ENCODE data around the gene AP1G1.
"Not testable (repeated sequence)": the region's sequence is repeated elsewhere in the genome, so short reads cannot be mapped to it uniquely, and the experiment has no call there.

The AP1G1 gene

DNA sequence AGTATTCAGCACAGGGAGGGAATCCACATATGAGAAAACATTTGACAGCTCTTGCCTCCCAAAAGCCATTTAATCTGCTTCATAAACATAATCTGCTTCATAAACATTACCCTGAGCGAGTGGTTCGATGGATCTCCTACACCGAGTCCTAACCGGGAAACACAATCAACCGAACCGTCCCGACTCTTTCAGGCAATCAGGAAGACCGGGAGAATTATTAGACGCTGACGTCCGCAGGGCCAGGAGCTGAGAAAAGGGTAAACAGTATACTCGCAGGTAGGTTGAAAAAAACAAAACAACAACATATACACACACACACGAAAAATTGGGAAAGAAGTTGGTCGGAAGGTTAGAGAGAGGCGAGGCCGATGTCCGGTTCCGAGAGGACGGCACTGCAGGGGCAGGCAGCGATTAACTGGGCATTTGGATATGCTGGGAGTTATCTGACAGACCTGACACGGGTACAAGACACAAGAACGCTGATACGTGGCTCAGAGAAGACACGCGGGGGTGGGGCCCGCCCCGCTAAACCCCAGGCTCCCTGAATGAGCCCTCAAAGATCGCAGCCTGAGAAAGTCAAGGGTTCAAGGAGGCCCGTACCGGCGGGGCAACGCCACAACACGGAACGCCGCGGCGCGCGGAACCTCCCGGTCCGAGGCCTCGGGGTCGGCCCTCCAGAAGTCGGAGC, 585 bp downstream of the AP1G1 start:
- DNase-seq, result no peak

- no peak for DNase-seq
These were observed 5.3 kb downstream of the AP1G1 start for GRCh38 chr16:71803305-71803690.

GRCh38 chr16:71796501-71797097, 12.0 kb downstream of the AP1G1 start:
- DNase-seq, result no peak

DNA sequence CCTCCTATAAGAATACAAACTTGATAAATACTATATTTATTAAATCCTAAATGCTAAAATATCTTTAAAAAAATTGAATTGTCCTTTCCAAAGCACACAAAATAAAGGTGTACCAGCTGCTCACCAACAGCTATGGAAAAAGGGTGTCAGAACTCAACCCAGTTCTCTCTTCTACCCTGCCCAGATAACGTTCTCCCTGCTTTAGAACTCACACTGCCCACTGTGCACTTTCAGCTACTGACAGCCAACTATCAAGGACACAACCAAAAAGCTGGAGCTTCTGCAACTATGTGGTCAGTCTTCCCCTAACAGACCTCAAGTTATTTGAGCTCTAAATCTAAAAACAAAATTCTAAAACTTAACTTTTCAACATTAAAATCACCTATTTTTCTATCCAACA, 13.7 kb downstream of the AP1G1 start:
- no peak for DNase-seq

GRCh38 chr16:71794018-71794417, 14.6 kb downstream of the AP1G1 start:
- no peak for DNase-seq

GRCh38 chr16:71792176-71792575, 16.5 kb downstream of the AP1G1 start:
- DNase-seq, result no peak

GRCh38 chr16:71790329-71790728, 18.3 kb downstream of the AP1G1 start:
- DNase-seq, result not testable (repeated sequence)

- DNase-seq, result no peak
These were observed 19.5 kb downstream of the AP1G1 start for GRCh38 chr16:71789136-71789535.

DNA sequence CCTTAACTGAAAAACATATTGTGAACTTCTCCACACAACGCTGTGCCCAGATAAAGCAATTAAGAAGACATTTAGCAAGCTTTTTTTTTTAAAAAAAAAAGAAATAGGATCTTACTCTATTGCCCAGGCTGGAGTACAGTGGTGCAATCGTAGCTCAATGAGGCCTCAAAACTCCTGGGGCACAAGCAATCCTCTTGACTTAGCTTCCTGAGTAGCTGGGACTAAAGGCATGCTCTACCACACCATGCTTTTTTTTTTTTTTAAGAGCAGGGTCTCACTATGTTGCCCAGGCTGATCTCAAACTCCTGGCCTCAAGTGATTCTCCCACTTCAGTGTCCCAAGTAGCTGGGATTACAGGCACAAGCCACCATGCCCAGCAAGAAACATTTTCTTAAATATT, 20.1 kb downstream of the AP1G1 start:
- no peak for DNase-seq

DNA sequence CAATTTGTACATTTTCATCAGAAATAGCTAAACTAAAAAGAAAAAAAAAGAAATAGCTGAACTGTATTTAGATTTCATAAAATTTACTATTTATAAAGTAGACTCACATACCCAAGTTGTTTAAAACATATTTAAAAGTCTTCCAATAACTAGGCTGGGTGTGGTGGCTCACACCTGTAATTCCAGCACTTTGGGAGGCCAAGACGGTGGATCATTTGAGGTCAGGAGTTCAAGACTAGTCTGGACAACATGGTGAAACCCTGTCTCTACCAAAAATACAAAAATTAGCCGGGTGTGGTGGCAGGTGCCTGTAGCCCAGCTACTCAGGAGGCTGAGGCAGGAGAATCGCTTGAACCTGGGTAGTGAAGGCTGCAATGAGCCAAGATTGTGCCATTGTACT, 23.5 kb downstream of the AP1G1 start:
- DNase-seq, result not testable (repeated sequence)

DNA sequence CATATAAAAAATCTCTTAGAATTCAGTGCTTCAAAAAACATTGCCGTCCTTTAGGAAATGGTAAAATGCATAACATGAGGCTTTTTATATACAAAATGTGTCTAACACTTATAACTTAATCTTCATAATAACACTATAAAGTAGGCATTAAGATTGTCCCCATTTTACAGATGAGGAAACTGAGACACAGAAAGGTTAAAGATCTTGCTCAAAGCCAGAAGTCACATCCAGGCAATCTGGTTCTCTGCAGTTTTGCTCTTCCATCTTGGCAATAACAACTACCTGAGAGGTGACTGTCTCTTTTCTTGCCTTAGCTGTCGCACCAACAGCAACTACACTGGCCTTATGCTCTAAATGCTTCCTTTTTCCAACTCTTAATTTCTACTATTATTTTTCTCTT, 24.5 kb downstream of the AP1G1 start:
- no peak for DNase-seq

GRCh38 chr16:71781741-71782140, 26.9 kb downstream of the AP1G1 start:
- no peak for DNase-seq

DNA sequence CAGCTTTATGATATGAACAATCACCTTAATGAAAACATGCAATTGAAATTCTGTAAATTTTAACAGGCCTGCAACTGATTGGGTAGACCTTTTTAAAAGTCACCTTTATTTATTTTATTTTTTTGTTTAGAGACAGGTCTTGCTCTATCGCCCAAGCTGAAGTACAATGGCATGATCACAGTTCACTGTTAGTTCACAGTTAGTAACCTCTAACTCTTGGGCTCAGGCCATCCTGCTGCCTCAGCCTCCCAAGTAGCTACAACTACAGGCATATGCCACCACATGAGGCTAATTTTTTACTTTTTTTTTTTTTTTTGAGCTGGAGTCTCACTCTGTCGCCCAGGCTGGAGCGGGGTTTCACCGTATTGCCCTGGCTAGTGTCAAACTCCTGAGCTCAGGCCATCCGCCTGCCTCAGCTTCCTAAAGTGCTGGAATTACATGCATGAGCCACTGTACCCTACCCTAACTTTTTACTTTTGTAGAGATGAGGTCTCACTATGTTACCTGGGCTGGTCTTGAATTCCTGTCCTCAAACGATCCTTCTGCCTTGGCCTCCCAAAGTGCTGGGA, 28.0 kb downstream of the AP1G1 start:
- no peak for DNase-seq

DNA sequence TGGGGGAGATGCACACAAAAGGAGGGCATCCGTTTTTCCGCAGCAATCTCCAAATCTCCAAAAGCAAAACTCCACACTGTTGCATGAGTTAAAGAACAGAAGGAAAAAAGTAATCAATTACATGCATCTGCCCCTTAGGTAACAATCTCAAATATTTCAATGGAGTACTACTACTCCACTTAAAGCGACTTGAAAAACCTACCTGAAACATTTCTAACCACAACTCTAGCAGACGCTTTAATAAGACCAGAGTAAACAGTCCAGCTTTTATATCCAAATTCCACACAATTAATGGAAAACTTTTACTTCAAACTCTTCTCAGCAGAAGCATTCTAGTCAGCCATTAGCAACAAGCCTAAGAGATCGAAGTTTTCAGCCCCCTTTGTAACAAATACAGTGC, 29.9 kb downstream of the AP1G1 start:
- no peak for DNase-seq

DNA sequence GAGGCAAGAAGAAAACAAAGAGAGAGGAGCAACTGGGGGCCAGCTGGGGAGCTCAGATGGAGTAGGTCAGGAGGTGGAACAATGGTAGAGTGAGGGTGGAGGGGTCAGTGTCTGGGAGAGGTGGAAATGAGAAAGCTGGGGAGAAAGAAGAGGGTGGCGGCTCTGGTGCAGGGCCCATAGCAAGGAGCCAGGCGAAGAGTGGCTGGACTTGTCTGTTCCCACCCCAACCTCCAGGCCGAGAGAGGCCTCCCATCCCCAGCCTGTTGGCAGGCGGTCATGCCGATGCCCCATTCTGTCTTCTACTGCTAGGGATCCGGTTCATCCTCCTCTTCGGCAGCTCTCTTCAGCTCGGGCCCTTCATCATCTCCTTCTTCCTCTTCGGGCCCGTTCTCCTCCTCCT, 31.3 kb downstream of the AP1G1 start:
- DNase-seq, result no peak

GRCh38 chr16:71775949-71776348, 32.7 kb downstream of the AP1G1 start:
- no peak for DNase-seq

DNA sequence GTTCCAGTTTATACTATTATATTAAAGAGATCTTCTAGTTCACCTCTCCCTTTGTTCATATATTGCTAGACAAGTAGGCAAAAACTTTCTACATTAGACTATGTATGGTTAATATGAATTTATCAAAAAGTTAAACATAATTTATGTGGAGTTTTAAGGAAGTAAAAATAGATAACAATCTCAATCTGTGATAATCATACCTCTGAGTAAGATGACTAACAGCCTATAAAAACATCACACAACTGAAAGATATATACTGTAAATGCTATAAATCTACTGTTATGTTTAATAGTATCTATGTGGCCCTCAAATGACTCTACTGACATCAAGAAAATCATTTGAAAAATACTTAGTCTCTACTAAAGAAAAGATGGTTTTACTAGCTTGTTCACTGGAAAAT, 37.1 kb downstream of the AP1G1 start:
- no peak for DNase-seq

- DNase-seq, result no peak
These were observed 39.4 kb downstream of the AP1G1 start for GRCh38 chr16:71769222-71769621.

- DNase-seq, result no peak
These were observed 41.4 kb downstream of the AP1G1 start for GRCh38 chr16:71767060-71767900.

DNA sequence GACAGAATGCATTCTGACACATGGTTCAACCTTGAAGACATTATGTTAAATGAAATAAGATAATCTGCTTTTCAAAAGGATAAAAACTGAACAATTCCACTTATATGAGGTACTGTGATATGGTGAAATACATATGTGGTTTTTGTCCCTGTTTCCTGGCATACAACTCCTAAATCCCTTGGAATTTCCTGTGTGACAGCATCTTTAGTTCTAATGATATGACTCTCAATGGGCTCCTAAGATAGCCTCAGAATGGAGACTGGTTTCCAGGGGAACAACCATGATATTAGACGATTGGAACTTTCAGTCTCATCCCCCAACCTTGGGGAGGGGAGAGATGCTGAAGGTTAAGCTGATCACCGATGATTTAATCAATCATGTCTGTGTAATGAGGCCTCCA, 46.4 kb downstream of the AP1G1 start:
- DNase-seq, result no peak

GRCh38 chr16:71761097-71761496, 47.5 kb downstream of the AP1G1 start:
- DNase-seq, result no peak

GRCh38 chr16:71758293-71758760, 50.3 kb downstream of the AP1G1 start:
- DNase-seq, result no peak

DNA sequence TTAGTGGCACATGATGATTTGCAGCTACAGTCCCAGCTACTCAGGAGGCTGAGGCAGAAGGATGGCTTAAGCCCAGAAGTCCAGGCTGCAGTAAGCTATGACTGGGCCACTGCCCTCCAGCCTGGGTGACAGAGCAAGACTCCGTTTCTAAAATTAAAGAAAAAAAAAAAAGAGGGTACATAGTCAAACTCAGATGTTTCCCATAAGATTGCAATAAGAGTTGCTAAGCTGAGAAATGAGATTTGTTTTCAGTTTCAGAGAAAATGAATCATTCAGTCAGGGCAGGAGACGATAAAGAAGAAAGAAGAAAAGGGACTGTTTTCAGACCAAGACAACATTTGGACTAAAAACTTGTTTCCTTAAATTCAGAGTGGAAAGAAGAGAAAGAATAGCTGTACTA, 54.0 kb downstream of the AP1G1 start:
- no peak for DNase-seq

DNA sequence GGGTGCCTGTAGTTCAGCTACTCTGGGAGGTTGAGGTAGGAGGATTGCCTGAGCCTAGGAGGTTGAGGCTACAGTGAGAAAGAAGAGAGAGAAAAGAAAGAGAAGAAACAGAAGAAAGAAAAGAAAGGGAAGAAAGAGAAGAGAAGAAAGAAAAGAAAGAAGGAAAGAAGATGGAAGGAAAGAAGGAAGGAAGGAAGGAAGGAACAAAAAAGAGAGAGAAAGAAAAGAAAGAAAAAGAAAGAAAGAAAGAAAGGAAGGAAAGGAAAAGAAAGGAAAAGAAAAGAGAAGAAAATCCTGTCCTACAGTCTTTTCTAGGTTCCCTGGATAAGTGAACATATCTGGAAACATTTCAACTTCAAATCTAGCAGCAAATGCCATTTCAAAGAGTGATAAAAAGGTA, 54.5 kb downstream of the AP1G1 start:
- no peak for DNase-seq

All from cortex of kidney (tissue), 1 donor.